Measurements from ENCODE around the gene POLR1H.
"Not testable (repeated sequence)": the region's sequence is repeated elsewhere in the genome, so short reads cannot be mapped to it uniquely, and the experiment has no call there.

Gene POLR1H

GRCh38 chr6:30061092-30061857 is at the start of gene POLR1H:
TSS of gene POLR1H (plus strand) at chr6:30061265. CDS start at chr6:30061525, 260 bp downstream.
- DNase-seq (ENCODE audit: low read depth), result peak; percentile 75

DNA sequence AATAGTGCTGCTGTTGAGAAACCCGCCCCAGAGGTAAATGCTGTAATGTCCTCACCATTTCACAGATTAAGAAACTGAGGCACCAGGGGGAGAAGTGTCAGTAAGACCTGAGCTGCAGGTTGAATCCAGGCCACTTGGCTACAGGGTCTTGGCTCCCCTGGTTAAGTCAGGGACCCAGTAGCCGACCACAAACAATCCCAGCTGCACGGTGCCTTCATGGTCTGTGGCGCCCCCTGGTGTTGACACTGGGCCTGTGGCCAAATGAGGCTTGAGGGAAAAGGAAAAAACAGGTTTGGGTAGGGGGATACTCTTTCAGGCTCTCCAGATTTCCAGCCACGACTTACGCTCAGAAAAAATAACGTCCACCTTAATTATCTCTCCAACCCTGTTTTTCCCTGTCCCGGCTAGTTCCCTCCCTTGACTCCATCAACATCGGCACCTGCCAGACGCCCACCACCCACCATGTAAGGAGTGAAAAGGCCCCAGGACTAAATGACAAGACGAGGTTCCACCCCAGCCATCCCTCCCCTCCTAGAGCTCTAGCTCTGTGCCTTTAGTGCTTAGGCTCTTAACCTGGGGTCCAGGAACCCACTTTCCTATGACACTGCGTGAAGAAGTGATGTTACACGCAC is 47.7 kb upstream of the POLR1H start:
- no peak for DNase-seq (ENCODE audit: low read depth)

- no peak for DNase-seq (ENCODE audit: low read depth)
These were observed 41.2 kb upstream of the POLR1H start for GRCh38 chr6:30019819-30020218.

- DNase-seq (ENCODE audit: low read depth), result no peak
These were observed 40.4 kb upstream of the POLR1H start for GRCh38 chr6:30020626-30021025.

GRCh38 chr6:30022189-30022588 is 38.9 kb upstream of the POLR1H start:
- no peak for DNase-seq (ENCODE audit: low read depth)

DNA sequence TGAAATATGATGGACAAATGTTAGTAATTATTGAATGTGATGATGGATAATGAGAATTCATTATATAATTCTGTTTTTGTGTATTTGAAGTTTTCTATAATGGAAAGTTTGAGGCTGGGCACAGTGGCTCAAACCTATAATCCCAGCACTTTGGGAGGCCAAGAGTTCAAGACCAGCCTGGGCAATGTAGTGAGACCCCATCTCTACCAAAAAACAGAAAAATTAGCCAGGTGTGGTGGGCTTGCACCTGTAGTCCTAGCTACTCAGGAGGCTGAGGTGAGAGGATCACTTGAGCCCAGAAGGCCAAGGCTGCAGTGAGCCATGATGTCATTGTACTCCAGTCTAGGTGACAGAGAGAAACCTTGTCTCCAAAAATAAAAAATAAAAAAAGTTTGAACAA is 38.4 kb upstream of the POLR1H start:
- not testable (repeated sequence) for DNase-seq (ENCODE audit: low read depth)

GRCh38 chr6:30025186-30025585 is 35.9 kb upstream of the POLR1H start:
- no peak for DNase-seq (ENCODE audit: low read depth)

DNA sequence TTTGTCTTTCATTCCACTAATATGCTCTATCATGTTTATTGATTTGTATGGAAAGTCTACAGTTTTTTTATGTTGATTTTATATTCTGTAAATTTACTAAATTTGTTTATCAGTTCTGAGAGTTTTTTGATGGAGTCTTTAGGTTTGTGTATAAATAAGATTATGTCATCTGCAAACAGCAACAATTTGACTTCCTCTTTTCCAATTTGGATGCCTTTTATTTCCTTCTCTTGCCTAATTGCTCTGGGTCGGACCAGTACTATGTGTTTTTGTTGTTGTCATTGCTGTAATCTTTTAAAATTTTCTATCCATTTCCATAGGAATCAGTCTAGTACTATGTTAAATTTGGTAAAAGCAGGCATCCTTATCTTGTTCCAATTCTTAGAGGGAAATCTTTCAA is 31.5 kb upstream of the POLR1H start:
- DNase-seq (ENCODE audit: low read depth), result no peak

- no peak for DNase-seq (ENCODE audit: low read depth)
These were observed 29.7 kb upstream of the POLR1H start for GRCh38 chr6:30031381-30031780.

DNA sequence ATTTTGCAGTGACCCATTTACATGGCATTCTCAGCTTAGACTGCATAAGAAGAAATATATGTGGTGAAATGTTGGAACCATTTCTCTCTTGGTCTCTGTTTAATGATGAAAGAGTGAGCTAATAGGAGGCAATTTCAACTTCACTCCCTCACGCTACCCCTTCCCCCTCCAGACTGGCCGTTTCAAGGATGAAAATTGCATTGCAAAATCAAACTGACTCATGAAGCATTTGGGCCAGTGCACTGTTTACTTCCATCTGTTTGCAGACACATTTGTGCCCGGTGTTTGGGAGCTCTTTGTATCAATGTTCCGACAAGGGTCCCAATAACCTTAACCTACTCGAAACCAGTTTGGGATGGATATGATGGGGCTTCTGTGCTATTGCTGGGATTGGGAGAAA is 27.6 kb upstream of the POLR1H start:
- DNase-seq (ENCODE audit: low read depth), result not testable (repeated sequence)

GRCh38 chr6:30035784-30036183 is 25.3 kb upstream of the POLR1H start:
- no peak for DNase-seq (ENCODE audit: low read depth)

DNA sequence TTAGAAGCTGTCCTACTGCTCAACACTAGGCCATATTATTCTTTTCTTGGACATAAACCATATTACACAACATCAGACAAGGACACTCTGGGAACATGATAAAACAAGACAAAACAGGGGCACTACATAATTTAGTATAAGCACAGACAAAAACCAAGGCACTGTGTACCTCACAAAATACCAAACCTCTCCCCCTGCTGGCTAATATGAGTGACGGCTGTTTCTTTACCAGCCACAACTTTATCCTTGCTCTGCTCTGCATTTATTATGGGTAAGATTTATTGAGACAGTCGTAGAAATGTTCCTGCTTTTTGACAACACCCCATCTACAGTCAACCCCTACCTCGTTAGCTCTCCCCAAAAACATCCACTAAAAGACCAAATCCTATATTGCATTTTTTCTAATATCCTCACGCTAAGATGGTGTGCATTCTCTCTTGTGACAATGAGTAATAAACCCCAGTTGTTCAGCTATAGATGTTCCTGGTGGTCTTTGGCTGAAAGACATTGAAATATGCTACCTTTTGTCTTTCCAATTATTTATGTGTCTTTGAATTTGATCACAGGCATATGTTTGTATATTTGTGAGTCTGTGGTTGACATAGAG is 23.8 kb upstream of the POLR1H start:
- no peak for DNase-seq (ENCODE audit: low read depth)

DNA sequence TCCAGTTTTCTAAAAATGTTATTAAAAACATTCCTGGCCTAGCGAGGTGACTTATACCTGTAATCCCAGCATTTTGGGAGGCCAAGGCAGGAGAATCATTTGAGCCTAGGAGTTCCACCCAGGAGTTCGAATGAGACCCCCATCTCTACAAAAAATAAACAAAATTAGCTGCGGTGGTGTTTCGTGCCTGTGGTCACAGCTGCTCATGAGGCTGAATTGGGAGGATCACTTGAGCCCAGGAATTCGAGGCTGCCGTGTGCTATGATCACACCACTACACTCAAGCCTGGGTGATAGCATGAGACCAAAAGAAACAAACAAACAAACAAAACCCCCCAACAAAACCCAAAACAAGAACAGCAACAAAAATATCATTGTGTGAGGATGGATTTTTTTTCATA is 19.8 kb upstream of the POLR1H start:
- DNase-seq (ENCODE audit: low read depth), result no peak

DNA sequence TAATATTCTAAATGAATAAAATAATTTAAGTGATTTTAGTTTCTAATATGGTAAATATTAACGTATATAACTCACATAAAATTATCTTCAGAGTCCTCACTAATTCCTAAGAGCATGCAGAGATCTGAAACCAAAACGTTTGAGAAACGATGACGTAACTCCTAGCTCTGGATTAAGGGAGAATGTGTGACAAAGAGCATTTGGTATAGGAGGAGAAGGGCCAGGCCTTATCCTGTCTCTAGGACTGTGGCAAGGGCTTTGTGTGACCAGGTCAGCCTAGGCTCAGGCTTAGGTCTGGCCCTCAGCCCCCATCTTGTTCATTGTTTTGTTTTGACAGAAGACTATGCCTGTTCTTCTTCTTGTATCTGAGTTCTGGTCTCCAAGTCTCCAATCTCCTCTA is 19.2 kb upstream of the POLR1H start:
- no peak for DNase-seq (ENCODE audit: low read depth)

GRCh38 chr6:30042476-30042875 is 18.6 kb upstream of the POLR1H start:
- no peak for DNase-seq (ENCODE audit: low read depth)

- DNase-seq (ENCODE audit: low read depth), result no peak
These were observed 18.2 kb upstream of the POLR1H start for GRCh38 chr6:30042914-30043313.

DNA sequence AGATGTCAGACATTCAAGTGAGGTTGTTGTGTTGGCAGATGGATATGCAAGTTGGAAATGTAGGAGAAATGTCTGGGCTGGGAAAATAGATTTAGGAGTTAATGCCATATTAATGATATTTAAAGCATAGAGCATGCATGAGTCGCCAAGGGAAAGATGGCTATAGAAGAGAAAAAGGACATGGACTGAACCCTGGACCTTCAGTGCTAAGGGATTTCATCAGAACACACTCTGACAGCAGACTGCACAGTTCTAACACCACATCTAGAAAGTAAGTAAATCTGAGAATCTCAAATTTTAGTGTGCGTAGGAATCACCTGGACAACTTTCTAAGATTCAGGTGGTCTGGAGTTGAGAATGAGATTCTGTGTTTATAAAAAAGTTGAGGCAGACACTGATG is 17.3 kb upstream of the POLR1H start:
- DNase-seq (ENCODE audit: low read depth), result no peak

GRCh38 chr6:30044630-30045029 is 16.4 kb upstream of the POLR1H start:
- no peak for DNase-seq (ENCODE audit: low read depth)

GRCh38 chr6:30047220-30047619 is 13.8 kb upstream of the POLR1H start:
- DNase-seq (ENCODE audit: low read depth), result no peak

DNA sequence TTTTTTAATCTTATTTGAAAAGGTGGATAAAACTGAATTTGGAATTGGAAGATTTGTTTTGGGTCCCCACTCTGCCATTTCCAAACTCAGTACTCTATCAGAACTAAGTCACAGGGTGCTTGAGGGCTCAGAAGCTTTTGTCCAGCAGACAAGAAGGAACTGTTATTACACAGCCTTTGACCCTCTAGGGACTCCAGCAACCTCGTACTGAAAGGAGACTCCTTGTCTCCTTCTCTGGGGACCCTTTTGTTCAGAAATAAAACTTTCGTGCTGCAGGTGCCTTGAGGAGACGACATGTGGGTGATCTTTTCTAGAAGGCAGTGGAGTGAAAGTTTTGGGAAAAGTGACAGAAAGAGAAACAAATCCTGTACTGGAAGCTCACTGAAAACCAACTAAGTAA is 7.4 kb upstream of the POLR1H start:
- DNase-seq (ENCODE audit: low read depth), result no peak

DNA sequence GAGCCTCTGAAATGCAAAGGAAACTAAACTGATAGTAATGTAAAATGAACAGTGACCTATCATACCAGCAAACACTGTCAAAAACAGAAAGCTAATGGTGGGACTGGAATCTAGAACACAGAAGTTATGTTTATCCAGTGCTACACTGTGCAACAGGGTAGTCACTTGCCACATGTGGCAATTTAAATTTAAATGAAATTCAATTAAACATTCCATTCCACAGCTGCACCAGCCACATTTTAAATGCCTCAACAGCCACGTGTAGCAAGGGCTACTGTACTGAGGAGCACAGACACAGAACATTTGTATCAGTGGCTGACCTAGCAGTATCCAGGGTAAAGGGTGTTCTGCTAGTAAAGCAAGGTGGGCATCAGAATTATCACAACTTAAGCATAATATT is 5.6 kb upstream of the POLR1H start:
- DNase-seq (ENCODE audit: low read depth), result no peak

- DNase-seq (ENCODE audit: low read depth), result no peak
These were observed 416 bp upstream of the POLR1H start for GRCh38 chr6:30060606-30061091.

GRCh38 chr6:30061858-30062458 is 893 bp downstream of the POLR1H start:
- peak; percentile 13 for DNase-seq (ENCODE audit: low read depth)
